Esophagus muscularis mucosa (tissue), 4 donors: ENCODE results near the gene ABHD17B.

ENCODE experiments used
- CTCF ChIP-seq, 3 experiments: fragments of 200-600 bp in 2 of 3; fragments of 450-650 bp in 1 of 3; sonication (generic) in 2 of 3; IDR thresholded peaks; one replicate each; pipeline ENCODE4 v1.5.1; 2017 to 2019; ENCODE audit warnings: antibody characterized with exemption in 3 of 3, mild to moderate bottlenecking in 2 of 3, moderate library complexity in 1 of 3
- EP300 ChIP-seq: sonication (generic); formaldehyde crosslinking; IDR thresholded peaks from one replicate; pipeline ENCODE4 v1.6.1; 2017; ENCODE audit warnings: antibody characterized with exemption
- POLR2A ChIP-seq: fragments of 450-650 bp; IDR thresholded peaks from one replicate; pipeline ENCODE4 v1.6.1; 2017; ENCODE audit warnings: antibody characterized with exemption, moderate library complexity, mild to moderate bottlenecking, low read depth
- POLR2AphosphoS5 ChIP-seq, 2 donors: sonication (generic); formaldehyde crosslinking; IDR thresholded peaks; one replicate each; pipeline ENCODE4 v1.6.1; 2017; ENCODE audit warnings: antibody characterized with exemption in 2 of 2

- TF ChIP-seq POLR2AphosphoS5 (IDR thresholded peaks at IDR 0.05), result no peak
- TF ChIP-seq POLR2A, result no peak
- TF ChIP-seq CTCF (IDR thresholded peaks at IDR 0.05), result no peak
- no peak for TF ChIP-seq EP300
Measured at GRCh38 chr9:71895955-71896354, 15.0 kb downstream of the ABHD17B start.
